H9 (cell line): ENCODE results near the gene CNGA4. TPM values are rescaled to one million over a fixed set of nuclear protein-coding genes. Genes with fewer than 3 reads are reported as not detected.

Experiments used
- DNase-seq: peaks from one replicate; pipeline ENCODE4 v3.0.0-alpha.2; 2017
- H2AFZ ChIP-seq: one replicate; pipeline ENCODE4 v1.6.1; 2013; ENCODE audit warnings: mild to moderate bottlenecking, low read length, control low read depth, moderate library complexity
- H2AK5ac ChIP-seq: 2 replicates; pipeline ENCODE4 v1.6.1; 2013; ENCODE audit warnings: low read length, control low read depth, mixed read lengths; ENCODE audit not compliant: insufficient read length
- H2BK120ac ChIP-seq: one replicate; pipeline ENCODE4 v1.6.1; 2013; ENCODE audit warnings: low read depth, mild to moderate bottlenecking, low read length, control low read depth, inconsistent platforms; ENCODE audit not compliant: poor library complexity, severe bottlenecking
- H2BK12ac ChIP-seq: 2 replicates; pipeline ENCODE4 v1.6.1; 2013; ENCODE audit warnings: low read length, control low read depth, mixed read lengths, low read depth; ENCODE audit not compliant: insufficient read length
- H2BK15ac ChIP-seq: 2 replicates; pipeline ENCODE4 v1.6.1; 2013; ENCODE audit warnings: low read depth, low read length, control low read depth
- H2BK20ac ChIP-seq: one replicate; pipeline ENCODE4 v1.6.1; 2013; ENCODE audit warnings: low read depth, mild to moderate bottlenecking, low read length, control low read depth, inconsistent platforms; ENCODE audit not compliant: poor library complexity, severe bottlenecking
- H2BK5ac ChIP-seq: 2 replicates; pipeline ENCODE4 v1.6.1; 2013; ENCODE audit warnings: low read length, control low read depth, mixed read lengths; ENCODE audit not compliant: insufficient read length
- H3K14ac ChIP-seq: 2 replicates; pipeline ENCODE4 v1.6.1; 2013; ENCODE audit warnings: low read length, control low read depth; ENCODE audit not compliant: insufficient read depth
- H3K18ac ChIP-seq: 2 replicates; pipeline ENCODE4 v1.6.1; 2013; ENCODE audit warnings: low read depth, mild to moderate bottlenecking, mixed read lengths, low read length, control low read depth; ENCODE audit not compliant: insufficient read length
- H3K23ac ChIP-seq: 2 replicates; pipeline ENCODE4 v1.6.1; 2013; ENCODE audit warnings: low read length, control low read depth, mixed read lengths, low read depth; ENCODE audit not compliant: insufficient read length
- H3K23me2 ChIP-seq: 2 replicates; pipeline ENCODE4 v1.6.1; 2013; ENCODE audit warnings: low read depth, mild to moderate bottlenecking, mixed read lengths, low read length, control low read depth; ENCODE audit not compliant: insufficient read length, poor library complexity, severe bottlenecking
- H3K27ac ChIP-seq: 2 replicates; pipeline ENCODE4 v1.5.1; 2013; ENCODE audit warnings: low read length, control low read depth, mixed read lengths, low read depth; ENCODE audit not compliant: insufficient read length
- H3K27me3 ChIP-seq: 2 replicates; pipeline ENCODE4 v1.6.1; 2013; ENCODE audit warnings: low read length, control low read depth, inconsistent platforms; ENCODE audit not compliant: insufficient read depth
- H3K4ac ChIP-seq: 2 replicates; pipeline ENCODE4 v1.6.1; 2013; ENCODE audit warnings: low read depth, mild to moderate bottlenecking, control low read depth, inconsistent platforms, low read length, moderate library complexity
- H3K4me1 ChIP-seq: 2 replicates; pipeline ENCODE4 v1.6.1; 2013; ENCODE audit warnings: low read length, control low read depth, inconsistent platforms; ENCODE audit not compliant: insufficient read depth
- H3K4me2 ChIP-seq: 2 replicates; pipeline ENCODE4 v1.6.1; 2013; ENCODE audit warnings: low read length, control low read depth, mixed read lengths; ENCODE audit not compliant: insufficient read length, insufficient read depth
- H3K56ac ChIP-seq: 2 replicates; pipeline ENCODE4 v1.6.1; 2013; ENCODE audit warnings: low read depth, mild to moderate bottlenecking, mixed read lengths, low read length, control low read depth; ENCODE audit not compliant: insufficient read length
- H3K79me1 ChIP-seq: 2 replicates; pipeline ENCODE4 v1.6.1; 2013; ENCODE audit warnings: low read depth, mild to moderate bottlenecking, moderate library complexity, low read length, control low read depth, inconsistent platforms; ENCODE audit not compliant: insufficient read depth, poor library complexity, severe bottlenecking
- H3K79me2 ChIP-seq: 2 replicates; pipeline ENCODE4 v1.6.1; 2013; ENCODE audit warnings: low read length, control low read depth, inconsistent platforms; ENCODE audit not compliant: insufficient read depth
- H3K9ac ChIP-seq: 2 replicates; pipeline ENCODE4 v1.6.1; 2013; ENCODE audit warnings: low read length, control low read depth, mixed read lengths; ENCODE audit not compliant: insufficient read length; ENCODE audit errors: extremely low read depth
- H3K9me3 ChIP-seq: one replicate; pipeline ENCODE4 v1.6.1; 2013; ENCODE audit warnings: low read depth, low read length, inconsistent platforms; ENCODE audit not compliant: control insufficient read depth
- H3T11ph ChIP-seq: one replicate; pipeline ENCODE4 v1.6.1; 2013; ENCODE audit warnings: mild to moderate bottlenecking, low read length, control low read depth, inconsistent platforms
- H4K20me1 ChIP-seq: one replicate; pipeline ENCODE4 v1.6.1; 2013; ENCODE audit not compliant: control insufficient read depth, insufficient read length, insufficient read depth
- H4K5ac ChIP-seq: 2 replicates; pipeline ENCODE4 v1.6.1; 2013; ENCODE audit warnings: low read depth, mild to moderate bottlenecking, mixed read lengths, low read length, control low read depth; ENCODE audit not compliant: insufficient read length
- H4K8ac ChIP-seq: replicated peaks from 2 replicates; pipeline ENCODE4 v1.6.1; 2013; ENCODE audit warnings: low read length, control low read depth, mixed read lengths, low read depth; ENCODE audit not compliant: insufficient read length
- H4K91ac ChIP-seq: 2 replicates; pipeline ENCODE4 v1.6.1; 2013; ENCODE audit warnings: low read depth, mild to moderate bottlenecking, moderate library complexity, mixed read lengths, low read length, control low read depth; ENCODE audit not compliant: insufficient read length
- H3K27ac Mint-ChIP-seq, 3 experiments: 2 replicates in 2 of 3; 3 replicates in 1 of 3; pipeline ENCODE4 v1.8.0; 2020 to 2021; ENCODE audit warnings: mixed read lengths in 3 of 3, mild to moderate bottlenecking in 1 of 3, moderate library complexity in 1 of 3
- H3K27me3 Mint-ChIP-seq: 2 replicates; pipeline ENCODE4 v1.8.0; 2021; ENCODE audit warnings: low read depth, mild to moderate bottlenecking, moderate library complexity, mixed read lengths
- H3K36me3 Mint-ChIP-seq, 3 experiments: 2 replicates in 2 of 3; 3 replicates in 1 of 3; pipeline ENCODE4 v1.8.0; 2020 to 2021; ENCODE audit warnings: low read depth in 3 of 3, mixed read lengths in 3 of 3; ENCODE audit not compliant: insufficient read depth in 1 of 3
- H3K4me1 Mint-ChIP-seq, 2 experiments: 2 replicates each; pipeline ENCODE4 v1.8.0; 2020; ENCODE audit warnings: mixed read lengths in 2 of 2
- H3K4me3 Mint-ChIP-seq, 2 experiments: 2 replicates in 1 of 2; 3 replicates in 1 of 2; pipeline ENCODE4 v1.8.0; 2020 to 2021; ENCODE audit warnings: mild to moderate bottlenecking in 2 of 2, mixed read lengths in 2 of 2, moderate library complexity in 1 of 2
- H3K9me3 Mint-ChIP-seq, 2 experiments: 2 replicates in 1 of 2; 3 replicates in 1 of 2; pipeline ENCODE4 v1.8.0; 2020; ENCODE audit warnings: mild to moderate bottlenecking in 2 of 2, mixed read lengths in 2 of 2, moderate library complexity in 1 of 2
- CTCF ChIP-seq: fragments of 200-600 bp; sonication (generic); conservative IDR thresholded peaks from 3 replicates; pipeline ENCODE4 v1.8.0; 2021; ENCODE audit warnings: antibody characterized with exemption, mild to moderate bottlenecking
- WGBS: extraction: QIAGEN DNeasy Blood & Tissue Kit; methylation state at CpG from one replicate; pipeline ENCODE4 v1.1.7; 2013; ENCODE audit warnings: missing lambda C conversion rate, low lambda C conversion rate, mixed read lengths; ENCODE audit not compliant: insufficient read length; ENCODE audit errors: extremely low coverage; 5-methylcytosine and 5-hydroxymethylcytosine counted together
- total RNA-seq: library from RNA; stranded (reverse); gene quantifications from 2 replicates; pipeline ENCODE4 v1.2.1, GENCODE V29; 2021

The CNGA4 gene
- total RNA-seq, 1 experiment from 2014 or later = 0.11 TPM

- Histone ChIP-seq H3K79me2 (peaks cover 7% of the 10 kb centered on the region; the same call in 1 of the 2 replicates), H3K4me2 (no peak overlapping the region), H3K14ac (no peak overlapping the region), H3K56ac (no peak overlapping the region), H3K27ac (no peak overlapping the region), H3K23ac (no peak overlapping the region), H3K9ac (no peak overlapping the region), H4K5ac (no peak overlapping the region), H3K23me2 (peaks cover 7% of the 10 kb centered on the region), H4K91ac (no peak overlapping the region), H3K18ac (no peak overlapping the region), H2BK20ac (no peak overlapping the region), H2BK120ac (no peak overlapping the region), H2BK12ac (no peak overlapping the region), H3T11ph (no peak overlapping the region), H3K27me3 (no peaks in the 10 kb centered on the region), H2AFZ (no peak overlapping the region), H4K8ac (no peak overlapping the region), H2AK5ac (no peak overlapping the region), H3K4ac (no peak overlapping the region), H3K79me1 (no peaks in the 10 kb centered on the region), H3K4me1 (no peaks in the 10 kb centered on the region), H3K9me3 (no peaks in the 10 kb centered on the region), H2BK5ac (no peak overlapping the region), H4K20me1 (no peaks in the 10 kb centered on the region), H2BK15ac (no peak overlapping the region)
- Mint-ChIP-seq H3K4me3 (no peak overlapping the region), H3K27ac (no peak overlapping the region), H3K9me3 (no peaks in the 10 kb centered on the region), H3K4me1 (peaks cover 11 to 14% of the 10 kb centered on the region in 2 experiments), H3K27me3 (peaks cover 12% of the 10 kb centered on the region), H3K36me3 (no peaks in the 10 kb centered on the region)
- DNase-seq = no peak
- no CpG with 5 or more reads among the region's 4 CpGs for WGBS
- TF ChIP-seq CTCF = no peak
Measured at GRCh38 chr11:6237266-6237665, 1.6 kb upstream of the CNGA4 start.
